Stimulated activated naive CD8-positive, alpha-beta T cell treated with anti-CD3 and anti-CD28 coated beads, Interleukin-15, Interleukin-2, amounts not matched to agents 100 U/mL and 50 U/mL, for 24 hours (primary cell): ENCODE results near the gene HHATL.
"Not testable (repeated sequence)": the region's sequence is repeated elsewhere in the genome, so short reads cannot be mapped to it uniquely, and the experiment has no call there.

Experiments used
- ATAC-seq: fragments of 150-1000 bp; cut with Tn5 transposase; one replicate; pipeline ENCODE4 v1.10.0; 2021
- DNase-seq: peaks from one replicate; pipeline ENCODE4 v3.0.0; 2021

Gene HHATL

GRCh38 chr3:42733501-42734262 lies 31.1 kb upstream of the HHATL start:
- ATAC-seq (no peak), DNase-seq (no peak)

DNA sequence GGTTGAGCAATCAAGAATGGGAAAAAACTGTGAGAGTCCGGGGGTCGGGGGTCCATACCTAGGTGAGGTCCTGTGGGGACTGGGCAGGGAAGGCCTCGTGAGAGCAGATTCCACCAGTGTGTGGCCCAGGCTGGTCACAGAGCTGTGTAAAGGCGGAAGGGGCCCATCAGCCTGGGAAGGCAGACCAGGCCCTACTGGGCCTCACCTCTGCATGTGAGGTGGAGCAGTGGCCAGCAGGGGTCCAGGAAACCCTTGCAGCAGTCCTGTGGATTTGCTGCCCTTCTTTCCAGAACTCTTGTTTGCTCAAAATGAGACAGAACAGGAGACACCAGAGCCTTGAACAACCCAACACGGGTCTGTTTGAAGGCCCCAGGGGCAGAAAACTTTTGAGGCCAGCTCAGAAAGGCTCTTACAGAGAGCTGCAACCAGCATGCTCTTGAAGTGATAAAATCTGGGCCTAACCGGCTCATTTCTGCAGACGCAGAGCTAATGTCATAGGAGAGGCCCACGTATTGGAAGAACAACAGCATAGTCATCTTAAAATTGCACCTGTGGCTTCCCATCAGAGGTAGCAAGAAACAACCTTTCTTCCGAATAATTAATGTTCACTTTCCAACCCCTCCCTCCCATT lies 30.3 kb upstream of the HHATL start:
- DNase-seq (no peak), ATAC-seq (no peak)

DNA sequence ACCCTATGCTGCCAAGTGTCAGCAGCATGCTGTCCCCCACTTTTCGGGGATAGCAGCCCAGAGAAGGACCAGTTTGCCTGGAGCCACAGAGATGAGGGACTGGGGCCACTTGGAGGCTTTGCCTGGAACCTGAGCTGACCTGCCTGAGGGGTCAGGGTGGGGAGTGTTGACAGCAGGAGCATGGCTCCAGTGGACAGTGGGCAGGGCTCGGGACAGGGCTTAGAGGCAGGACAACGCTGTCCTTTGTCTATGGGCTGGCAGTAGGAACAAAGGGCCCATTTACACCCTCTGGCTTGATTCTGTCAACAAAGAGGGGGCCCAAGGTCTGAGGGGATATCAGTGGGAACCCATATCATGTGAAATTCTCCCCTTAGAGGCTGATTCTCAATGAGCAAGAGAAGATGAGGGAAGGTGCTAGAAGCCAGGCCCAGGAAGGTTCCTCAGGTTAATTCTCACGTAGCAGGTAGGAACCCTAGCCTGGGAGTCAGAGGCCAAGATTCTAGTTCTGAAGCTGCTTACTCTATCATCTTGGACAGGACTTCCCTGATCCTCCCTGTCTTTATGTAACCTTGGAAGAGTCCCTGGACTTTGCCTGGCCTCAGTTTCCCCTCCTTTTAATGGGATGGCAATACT lies 29.7 kb upstream of the HHATL start:
- no peak for DNase-seq

GRCh38 chr3:42731476-42732195 lies 29.0 kb upstream of the HHATL start:
- DNase-seq, result no peak
- ATAC-seq, result no peak

More for the DNA sequence above, 29.7 kb upstream of the HHATL start:
- ATAC-seq, result no peak

DNA sequence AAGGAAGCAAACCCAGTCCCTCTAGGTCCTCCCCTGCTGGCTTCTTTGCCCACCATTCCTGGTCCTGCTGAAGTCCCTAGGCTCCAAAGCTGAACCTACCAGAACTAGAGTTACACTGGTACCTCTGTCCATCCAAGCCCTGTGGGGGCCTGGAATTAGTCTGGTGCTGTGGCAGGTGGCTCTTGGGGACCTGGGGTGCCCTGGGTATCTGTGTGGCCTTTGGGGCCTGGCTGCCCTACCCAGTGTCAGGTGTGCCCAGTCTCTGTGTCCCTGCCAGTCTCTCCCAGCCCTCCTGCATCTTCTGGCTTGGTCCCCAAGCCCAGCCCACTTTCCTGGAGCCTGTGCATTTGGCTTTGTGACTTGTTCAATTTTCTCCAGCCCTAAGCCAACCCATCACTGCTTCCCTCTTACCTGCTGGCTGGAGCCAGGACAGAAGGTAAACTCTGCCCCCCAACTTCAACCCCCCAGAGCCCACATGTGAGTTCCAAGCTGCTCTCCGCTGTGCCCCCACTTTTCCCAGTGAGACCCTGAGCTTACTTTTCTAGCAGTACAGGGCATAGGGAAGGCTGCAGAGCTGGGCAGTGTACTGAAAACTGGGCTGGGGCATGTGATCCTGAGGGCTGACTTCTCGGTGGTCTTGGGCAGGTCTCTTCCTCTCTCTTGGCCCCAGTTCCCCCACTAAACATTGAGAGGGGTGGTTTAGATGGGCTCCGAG lies 28.3 kb upstream of the HHATL start:
- ATAC-seq (no peak), DNase-seq (no peak)

GRCh38 chr3:42730294-42730693 lies 27.7 kb upstream of the HHATL start:
- DNase-seq, result no peak
- no peak for ATAC-seq

- no peak for DNase-seq
- no peak for ATAC-seq
Measured at GRCh38 chr3:42729404-42730145, 27.0 kb upstream of the HHATL start.

DNA sequence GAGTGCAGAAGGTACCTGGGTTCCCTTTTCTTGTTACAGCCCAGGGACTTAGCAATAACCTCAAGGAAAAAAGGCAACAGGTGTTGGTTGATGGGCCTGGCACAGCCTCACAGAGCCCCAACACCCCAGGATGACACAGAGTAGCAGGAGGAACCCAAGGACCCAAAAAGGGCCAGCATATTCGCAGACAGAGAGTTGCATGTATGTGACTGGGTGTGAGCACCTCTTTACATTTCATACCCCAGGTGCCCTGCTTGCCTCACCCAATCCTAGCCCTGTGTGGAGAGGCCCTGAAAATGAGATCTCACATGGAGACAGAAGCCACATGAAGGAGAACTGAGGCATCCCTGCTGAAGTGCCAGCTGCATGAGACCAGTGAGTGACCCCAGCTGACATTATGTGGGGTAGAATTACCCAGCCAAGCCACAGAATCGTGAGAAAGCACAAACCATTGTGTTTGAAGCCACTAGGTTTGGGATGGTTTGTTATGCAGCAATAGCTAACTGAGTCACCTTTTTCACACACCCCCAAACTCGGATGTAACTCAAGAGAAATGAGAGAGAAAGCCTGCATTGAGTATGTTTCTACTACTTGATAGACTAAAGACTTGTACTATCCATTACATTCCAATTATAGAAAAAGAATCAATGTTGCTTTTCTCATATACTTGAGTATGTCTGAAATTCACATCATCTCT lies 26.2 kb upstream of the HHATL start:
- no peak for DNase-seq
- no peak for ATAC-seq

GRCh38 chr3:42728056-42728455 lies 25.5 kb upstream of the HHATL start:
- DNase-seq (no peak), ATAC-seq (no peak)

GRCh38 chr3:42725454-42725853 lies 22.9 kb upstream of the HHATL start:
- no peak for ATAC-seq

GRCh38 chr3:42723219-42723618 lies 20.6 kb upstream of the HHATL start:
- DNase-seq (no peak), ATAC-seq (no peak)

More at GRCh38 chr3:42725454-42725853, 22.9 kb upstream of the HHATL start:
- no peak for DNase-seq

- ATAC-seq, DNase-seq: not testable (repeated sequence)
Measured at GRCh38 chr3:42722442-42722841, 19.8 kb upstream of the HHATL start.

DNA sequence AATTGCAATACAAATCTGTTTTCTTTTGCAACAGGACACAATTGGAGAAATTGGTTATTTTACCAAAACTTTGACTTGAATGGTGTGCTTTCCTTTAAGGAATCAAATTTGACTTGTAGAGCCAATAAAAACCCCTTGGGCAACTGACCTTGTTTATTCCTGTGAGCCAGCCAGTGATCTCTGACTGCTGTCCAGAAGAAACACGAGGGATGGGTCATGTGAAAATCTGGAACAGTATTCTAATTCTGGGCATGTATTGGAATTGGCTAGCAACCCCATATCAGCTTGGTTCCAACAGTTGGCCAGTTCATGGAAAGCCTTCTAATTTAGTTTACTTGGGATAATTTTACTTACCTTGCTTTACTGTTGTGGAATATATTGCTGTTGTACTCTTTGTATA lies 19.1 kb upstream of the HHATL start:
- no peak for ATAC-seq
- no peak for DNase-seq

DNA sequence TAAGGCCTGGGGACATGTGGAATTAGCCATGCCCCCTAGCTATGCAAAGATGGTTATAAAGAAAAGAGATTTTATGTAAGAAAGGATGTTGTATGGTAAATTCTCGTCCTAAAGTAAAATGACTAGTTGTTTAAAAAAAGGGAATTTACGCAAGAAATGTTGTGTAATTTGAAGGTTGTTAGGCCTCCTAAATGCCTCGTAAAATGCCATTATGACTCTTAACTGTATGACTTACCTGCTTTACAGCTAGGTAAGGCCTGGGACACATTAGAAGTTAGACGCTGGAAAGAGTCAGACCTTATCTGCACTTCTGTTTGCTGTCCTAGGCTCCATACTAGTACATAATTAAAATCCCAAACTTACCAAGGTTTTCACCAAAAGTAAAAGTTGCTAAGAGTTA lies 17.5 kb upstream of the HHATL start:
- DNase-seq, result no peak
- no peak for ATAC-seq

GRCh38 chr3:42719002-42719401 lies 16.4 kb upstream of the HHATL start:
- ATAC-seq (no peak), DNase-seq (no peak)

DNA sequence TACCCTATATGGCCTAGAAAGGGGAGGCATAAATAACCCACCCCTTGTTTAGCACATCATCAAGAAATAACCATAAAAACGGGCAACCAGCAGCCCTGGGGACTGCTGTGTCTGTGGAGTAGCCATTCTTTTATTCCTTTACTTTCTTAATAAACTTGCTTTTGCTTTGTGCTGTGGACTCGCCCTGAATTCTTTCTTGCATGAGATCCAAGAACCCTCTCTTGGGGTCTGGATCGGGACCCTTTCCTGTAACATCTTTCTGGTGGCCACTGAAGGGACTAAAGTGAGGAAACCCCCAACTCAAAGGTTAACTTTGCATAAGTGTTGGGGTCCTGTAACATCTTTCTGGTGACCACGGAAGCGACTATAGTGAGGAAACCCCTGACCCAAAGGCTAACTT lies 15.7 kb upstream of the HHATL start:
- DNase-seq (no peak), ATAC-seq (no peak)

- no peak for ATAC-seq
Measured at GRCh38 chr3:42717306-42717705, 14.7 kb upstream of the HHATL start.

GRCh38 chr3:42714171-42714852 lies 11.7 kb upstream of the HHATL start:
- ATAC-seq (no peak), DNase-seq (no peak)

More at GRCh38 chr3:42717306-42717705, 14.7 kb upstream of the HHATL start:
- DNase-seq, result no peak

DNA sequence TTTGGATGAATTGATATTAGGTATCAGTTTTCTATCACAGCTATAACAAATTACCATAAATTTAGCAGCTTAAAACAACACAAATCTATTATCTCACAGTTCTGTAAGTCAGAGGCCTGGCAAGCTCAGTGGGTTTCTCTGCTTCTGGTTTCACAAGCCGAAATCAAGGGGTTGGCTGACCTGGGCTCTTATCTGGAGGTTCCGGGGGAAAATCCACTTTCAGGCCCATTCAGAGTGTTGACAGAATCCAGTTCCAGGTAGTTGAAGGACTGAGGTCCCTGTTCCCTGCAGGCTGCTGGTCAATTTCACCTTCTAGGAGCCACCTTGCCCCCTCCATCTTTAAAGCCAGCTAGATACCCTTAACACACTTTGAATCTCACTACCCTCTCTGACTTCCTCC lies 11.1 kb upstream of the HHATL start:
- ATAC-seq (no peak), DNase-seq (no peak)
